GM21825 (cell line): Measurements from ENCODE around the gene AGPAT3.
A peak's percentile ranks its signal among the peaks of the same experiment; 100 is the strongest.

Experiments used
- ATAC-seq: cut with Tn5 transposase; IDR thresholded peaks from one replicate; pipeline ENCODE4 v1.9.1; 2021; ENCODE audit warnings: mild to moderate bottlenecking, moderate library complexity; ENCODE audit not compliant: unreplicated experiment

The AGPAT3 gene

GRCh38 chr21:43951911-43952703, 87.1 kb downstream of the AGPAT3 start:
- no peak for ATAC-seq

GRCh38 chr21:43953021-43953420, 88.0 kb downstream of the AGPAT3 start:
- no peak for ATAC-seq

- no peak for ATAC-seq
These were observed 89.0 kb downstream of the AGPAT3 start for GRCh38 chr21:43954042-43954441.

- no peak for ATAC-seq
These were observed 89.9 kb downstream of the AGPAT3 start for GRCh38 chr21:43954896-43955295.

GRCh38 chr21:43956019-43956669, 91.1 kb downstream of the AGPAT3 start:
- no peak for ATAC-seq

- no peak for ATAC-seq
These were observed 91.6 kb downstream of the AGPAT3 start for GRCh38 chr21:43956670-43957035.

GRCh38 chr21:43957128-43957571, 92.1 kb downstream of the AGPAT3 start:
- no peak for ATAC-seq

- peak; percentile 39 for ATAC-seq
These were observed 92.8 kb downstream of the AGPAT3 start for GRCh38 chr21:43957611-43958362.

- no peak for ATAC-seq
These were observed 93.5 kb downstream of the AGPAT3 start for GRCh38 chr21:43958364-43959158.

GRCh38 chr21:43959231-43960116, 94.5 kb downstream of the AGPAT3 start:
- ATAC-seq, result no peak

- no peak for ATAC-seq
These were observed 96.4 kb downstream of the AGPAT3 start for GRCh38 chr21:43961382-43961909.

- no peak for ATAC-seq
These were observed 101.0 kb downstream of the AGPAT3 start for GRCh38 chr21:43965911-43966585.

- ATAC-seq, result no peak
These were observed 102.0 kb downstream of the AGPAT3 start for GRCh38 chr21:43966946-43967512.

GRCh38 chr21:43967981-43968380, 103.0 kb downstream of the AGPAT3 start:
- no peak for ATAC-seq

GRCh38 chr21:43968410-43969114, 103.5 kb downstream of the AGPAT3 start:
- no peak for ATAC-seq

GRCh38 chr21:43969115-43969444, 104.1 kb downstream of the AGPAT3 start:
- no peak for ATAC-seq

GRCh38 chr21:43970551-43970950, 105.5 kb downstream of the AGPAT3 start:
- no peak for ATAC-seq
